Smooth muscle cell (in vitro differentiated cells): ENCODE measurements around the gene PREX1. TPM values are rescaled to one million over a fixed set of nuclear protein-coding genes. Genes with fewer than 3 reads are reported as not detected.

Experiments used
- DNase-seq: peaks from one replicate; lab custom pipeline; 2025; ENCODE audit not compliant: unreplicated experiment; lab: John Stamatoyannopoulos, UW
- H2AFZ ChIP-seq: fragments of 200-600 bp; sonication (generic); 2 replicates; pipeline ENCODE4 v1.6.0; 2016; ENCODE audit warnings: antibody characterized with exemption, low read depth, mild to moderate bottlenecking
- H3F3A ChIP-seq: fragments of 200-600 bp; sonication (generic); 2 replicates; pipeline ENCODE4 v1.6.0; 2017; ENCODE audit warnings: antibody characterized with exemption, low read depth
- H3K27ac ChIP-seq: fragments of 200-600 bp; sonication (generic); 2 replicates; pipeline ENCODE4 v1.5.1; 2016; ENCODE audit warnings: low read depth, mild to moderate bottlenecking
- H3K27me3 ChIP-seq: fragments of 200-600 bp; sonication (generic); 2 replicates; pipeline ENCODE4 v1.6.1; 2016; ENCODE audit warnings: low read depth, mild to moderate bottlenecking
- H3K36me3 ChIP-seq: fragments of 200-600 bp; sonication (generic); 2 replicates; pipeline ENCODE4 v1.5.1; 2016; ENCODE audit warnings: low read depth
- H3K4me1 ChIP-seq: fragments of 200-600 bp; sonication (generic); 2 replicates; pipeline ENCODE4 v1.5.1; 2016; ENCODE audit warnings: low read depth
- H3K4me2 ChIP-seq: fragments of 200-600 bp; sonication (generic); 2 replicates; pipeline ENCODE4 v1.6.0; 2016; ENCODE audit warnings: mild to moderate bottlenecking
- H3K4me3 ChIP-seq: fragments of 200-600 bp; sonication (generic); 2 replicates; pipeline ENCODE4 v1.5.1; 2016; ENCODE audit warnings: mild to moderate bottlenecking
- H3K79me2 ChIP-seq: fragments of 200-600 bp; sonication (generic); 2 replicates; pipeline ENCODE4 v1.6.0; 2016; ENCODE audit warnings: low read depth, mild to moderate bottlenecking
- H3K9ac ChIP-seq: fragments of 200-600 bp; sonication (generic); 2 replicates; pipeline ENCODE4 v1.6.0; 2016; ENCODE audit warnings: low read depth
- H3K9me3 ChIP-seq: fragments of 200-600 bp; sonication (generic); replicated peaks from 2 replicates; pipeline ENCODE4 v1.5.1; 2016; ENCODE audit warnings: low read depth
- H4K20me1 ChIP-seq: fragments of 200-600 bp; sonication (generic); 2 replicates; pipeline ENCODE4 v1.6.0; 2016; ENCODE audit warnings: low read depth
- CTCF ChIP-seq: fragments of 200-600 bp; sonication (generic); IDR thresholded peaks from 2 replicates; pipeline ENCODE4 v1.5.1; 2017; ENCODE audit warnings: borderline replicate concordance, mild to moderate bottlenecking, antibody characterized with exemption; ENCODE audit not compliant: insufficient read depth, poor library complexity, severe bottlenecking
- WGBS: methylation state at CpG from one replicate; pipeline ENCODE4 v1.1.7; 2016; ENCODE audit warnings: low lambda C conversion rate; 5-methylcytosine and 5-hydroxymethylcytosine counted together
- polyA plus RNA-seq: library from polyadenylated mRNA; unstranded; fragments of >200 nt; fragmentation: Nextera tagmentation; extraction: Ambion mirVana; gene quantifications from 2 replicates; pipeline ENCODE4 v1.2.1, GENCODE V29; 2016
- total RNA-seq: library from RNA; depleted of rRNA; stranded (reverse); fragments of >200 nt; gene quantifications from 2 replicates; pipeline ENCODE4 v1.2.3, GENCODE V29; 2014

Gene PREX1
- total and polyA plus RNA-seq, 2 experiments from 2014 or later, result 0.04 to 0.30 TPM

GRCh38 chr20:48814633-48815032 lies 13.2 kb downstream of the PREX1 start:
- no peak for DNase-seq
- Histone ChIP-seq H3K4me2 (no peak overlapping the region), H3K9ac (no peak overlapping the region), H3K9me3 (no peaks in the 10 kb centered on the region), H3K27ac (no peak overlapping the region), H3K4me1 (no peaks in the 10 kb centered on the region), H3K36me3 (no peaks in the 10 kb centered on the region), H2AFZ (no peak overlapping the region), H3F3A (no peaks in the 10 kb centered on the region), H3K27me3 (peaks cover 6% of the 10 kb centered on the region), H4K20me1 (no peaks in the 10 kb centered on the region), H3K4me3 (no peak overlapping the region), H3K79me2 (no peaks in the 10 kb centered on the region)
- no peak for TF ChIP-seq CTCF
- 86% methylated on average over 5 of the region's 5 CpGs for WGBS

- Histone ChIP-seq H3K79me2 (no peaks in the 10 kb centered on the region), H3K36me3 (no peaks in the 10 kb centered on the region), H3K9ac (no peak overlapping the region), H3K4me3 (no peak overlapping the region), H3F3A (no peaks in the 10 kb centered on the region), H4K20me1 (no peaks in the 10 kb centered on the region), H3K27ac (no peak overlapping the region), H3K27me3 (peaks cover 4% of the 10 kb centered on the region), H3K9me3 (no peaks in the 10 kb centered on the region), H2AFZ (no peak overlapping the region), H3K4me1 (no peaks in the 10 kb centered on the region), H3K4me2 (no peak overlapping the region)
- TF ChIP-seq CTCF, result no peak
- 77% methylated on average over 5 of the region's 5 CpGs for WGBS
- no peak for DNase-seq
Observed at GRCh38 chr20:48813930-48814546, 13.8 kb downstream of the PREX1 start.

- WGBS, result 78% methylated on average over 3 of the region's 3 CpGs
- DNase-seq, result no peak
- Histone ChIP-seq H4K20me1 (no peaks in the 10 kb centered on the region), H3F3A (no peaks in the 10 kb centered on the region), H3K27ac (no peak overlapping the region), H3K27me3 (no peaks in the 10 kb centered on the region), H3K36me3 (no peaks in the 10 kb centered on the region), H3K9ac (no peak overlapping the region), H3K79me2 (no peaks in the 10 kb centered on the region), H3K4me1 (no peaks in the 10 kb centered on the region), H2AFZ (no peak overlapping the region), H3K4me2 (no peak overlapping the region), H3K4me3 (no peak overlapping the region), H3K9me3 (no peaks in the 10 kb centered on the region)
- no peak for TF ChIP-seq CTCF
Observed at GRCh38 chr20:48813446-48813747, 14.4 kb downstream of the PREX1 start.
